K562 (cell line): ENCODE results near the gene ZNF862. TPM values are rescaled to one million over a fixed set of nuclear protein-coding genes. Genes with fewer than 3 reads are reported as not detected.

ENCODE experiments used
- ATAC-seq: fragments of 200-7000 bp; cut with Tn5 transposase; 3 replicates; pipeline ENCODE4 v1.9.1; 2020; ENCODE audit warnings: moderate library complexity
- BruUV-seq: library from RNA; stranded (reverse); fragments of 400-500 nt; replicated peaks from 2 replicates; lab custom pipeline; 2021; lab: Mats Ljungman, UMichigan
- CTCF ChIA-PET: fragments of 300-600 bp; formaldehyde crosslinking; extraction: SDS; loops from one replicate; lab custom pipeline; 2021; ENCODE audit warnings: low intra/inter-chr PET ratio; lab: Yijun Ruan, JAX
- POLR2A ChIA-PET: fragments of 300-600, 350-650 bp; sonication (Branson Sonifier 250); formaldehyde crosslinking; extraction: SDS; loops from one replicate; lab custom pipeline; 2021; ENCODE audit warnings: antibody characterized with exemption, inconsistent platforms; lab: Yijun Ruan, JAX
- DNase-seq, 4 experiments: peaks; one replicate each; pipeline versions ENCODE4 v3.0.0 to v3.0.0-alpha.2; 2011 to 2018; ENCODE audit warnings: low spot score in 3 of 4, mixed read lengths in 3 of 4; ENCODE audit errors: extremely low read depth in 1 of 4
- FAIRE-seq: peaks from 2 replicates; lab custom pipeline; 2011; peaks lifted over from hg19 to GRCh38; lab: Jason Lieb, UNC
- H2AFZ ChIP-seq: 2 replicates; pipeline ENCODE4 v1.6.0; 2011; ENCODE audit warnings: low read depth, low read length, control low read depth, inconsistent platforms
- H3K27ac ChIP-seq: fragments of 200-600 bp; 3 replicates; pipeline ENCODE4 v1.8.0; 2011; ENCODE audit warnings: low read depth, mild to moderate bottlenecking, control low read depth, inconsistent platforms, low read length, moderate library complexity, mixed read lengths; ENCODE audit errors: extremely low read depth
- H3K27me3 ChIP-seq, 2 experiments: fragments of 300-600 bp in 1 of 2; 2 replicates in 1 of 2; 3 replicates in 1 of 2; pipeline versions ENCODE4 v1.6.0 to v1.8.0; 2011; ENCODE audit warnings: inconsistent platforms in 2 of 2, low read length in 2 of 2, mild to moderate bottlenecking in 1 of 2, mixed read lengths in 1 of 2, moderate library complexity in 1 of 2; ENCODE audit not compliant: control insufficient read depth in 2 of 2, insufficient read depth in 2 of 2
- H3K36me3 ChIP-seq: fragments of 300-600 bp; 3 replicates; pipeline ENCODE4 v1.8.0; 2011; ENCODE audit warnings: mild to moderate bottlenecking, low read length, inconsistent platforms; ENCODE audit not compliant: control insufficient read depth, insufficient read depth
- H3K4me1 ChIP-seq, 2 experiments: fragments of 200-600 bp in 1 of 2; replicated peaks in 1 of 2; 2 replicates in 1 of 2; 3 replicates in 1 of 2; pipeline versions ENCODE4 v1.5.1 to v1.8.0; 2011; ENCODE audit warnings: inconsistent platforms in 2 of 2, low read length in 2 of 2, mild to moderate bottlenecking in 1 of 2, mixed read lengths in 1 of 2, moderate library complexity in 1 of 2; ENCODE audit not compliant: control insufficient read depth in 2 of 2, insufficient read depth in 2 of 2
- H3K4me2 ChIP-seq: 2 replicates; pipeline ENCODE4 v1.6.1; 2011; ENCODE audit warnings: low read length, control low read depth, inconsistent platforms, mixed read lengths; ENCODE audit not compliant: insufficient read depth
- H3K4me3 ChIP-seq: fragments of 200-600 bp; sonication (generic), shearing (Covaris generic); 2 replicates; pipeline ENCODE4 v1.5.1; 2016; ENCODE audit warnings: control low read depth, inconsistent platforms
- H3K79me2 ChIP-seq: fragments of 200-600 bp; 3 replicates; pipeline ENCODE4 v1.8.0; 2011; ENCODE audit warnings: low read length, inconsistent platforms; ENCODE audit not compliant: control insufficient read depth, insufficient read depth
- H3K9ac ChIP-seq, 2 experiments: 2 replicates each; pipeline versions ENCODE4 v1.6.0 to v1.6.1; 2011; ENCODE audit warnings: low read depth in 2 of 2, low read length in 2 of 2, control low read depth in 1 of 2, inconsistent platforms in 1 of 2, mild to moderate bottlenecking in 1 of 2, mixed read lengths in 1 of 2; ENCODE audit not compliant: insufficient read depth in 1 of 2
- H3K9me1 ChIP-seq: one replicate; pipeline ENCODE4 v1.6.0; 2011; ENCODE audit warnings: inconsistent platforms, mild to moderate bottlenecking, low read length, moderate library complexity; ENCODE audit not compliant: control insufficient read depth, insufficient read depth
- H3K9me3 ChIP-seq: replicated peaks from 2 replicates; pipeline ENCODE4 v1.5.1; 2011; ENCODE audit warnings: low read depth, low read length, inconsistent platforms; ENCODE audit not compliant: control insufficient read depth, insufficient read depth
- H4K20me1 ChIP-seq: replicated peaks from 2 replicates; pipeline ENCODE4 v1.6.1; 2011; ENCODE audit warnings: low read length, inconsistent platforms, mixed read lengths; ENCODE audit not compliant: control insufficient read depth, insufficient read depth
- BRD4 ChIP-seq: fragments of 200-600 bp; sonication (generic); IDR thresholded peaks from 2 replicates; pipeline ENCODE4 v1.6.1; 2017; ENCODE audit warnings: inconsistent platforms
- CBFA2T3 ChIP-seq: fragments of 450-650 bp; IDR thresholded peaks from 2 replicates; pipeline ENCODE4 v1.6.1; 2017
- CGGBP1 ChIP-seq: fragments of 250-450 bp; sonication (Bioruptor Pico); IDR thresholded peaks from 2 replicates; pipeline ENCODE4 v1.9.0; 2021; ENCODE audit warnings: mild to moderate bottlenecking
- CREB3L1 ChIP-seq: fragments of 450-650 bp; IDR thresholded peaks from 2 replicates; pipeline ENCODE4 v1.6.1; 2014; ENCODE audit warnings: low read depth, mild to moderate bottlenecking, moderate library complexity, borderline replicate concordance
- HDAC1 ChIP-seq, 2 experiments: fragments of 450-650 bp; IDR thresholded peaks; 2 replicates each; pipeline ENCODE4 v1.6.1; 2016 to 2017; ENCODE audit warnings: inconsistent platforms in 1 of 2, mild to moderate bottlenecking in 1 of 2, moderate library complexity in 1 of 2
- HMGN3 ChIP-seq: IDR thresholded peaks from 2 replicates; pipeline ENCODE4 v1.6.1; 2011; ENCODE audit warnings: borderline replicate concordance, low read depth, mild to moderate bottlenecking, mixed read lengths, low read length; ENCODE audit not compliant: insufficient read length; ENCODE audit errors: extremely low read depth
- IRF2 ChIP-seq: sonication (generic); formaldehyde crosslinking; IDR thresholded peaks from 2 replicates; pipeline ENCODE4 v1.8.1; 2022; ENCODE audit warnings: mild to moderate bottlenecking, missing genetic modification reagents
- MAZ ChIP-seq, 2 experiments: fragments of 450-650 bp in 1 of 2; sonication (generic) in 1 of 2; formaldehyde crosslinking; IDR thresholded peaks in 1 of 2; conservative IDR thresholded peaks in 1 of 2; 2 replicates each; pipeline versions ENCODE4 v1.4.0 to v1.5.0; 2020; ENCODE audit warnings: mild to moderate bottlenecking in 1 of 2, missing genetic modification reagents in 1 of 2
- TAF1 ChIP-seq: IDR thresholded peaks from 2 replicates; pipeline ENCODE4 v1.6.1; 2011; ENCODE audit warnings: mild to moderate bottlenecking, low read length, moderate library complexity; ENCODE audit not compliant: insufficient read depth, control insufficient read depth, severe bottlenecking; ENCODE audit errors: extremely low read depth
- ZNF274 ChIP-seq: IDR thresholded peaks from 2 replicates; pipeline ENCODE4 v1.6.1; 2011; ENCODE audit warnings: low read depth, mild to moderate bottlenecking, low read length, moderate library complexity, borderline replicate concordance
- ZNF398 ChIP-seq: fragments of 250-450 bp; sonication (Bioruptor Pico); IDR thresholded peaks from 2 replicates; pipeline ENCODE4 v1.8.0; 2021; ENCODE audit warnings: moderate library complexity, mild to moderate bottlenecking, inconsistent platforms
- ZNF764 ChIP-seq: fragments of 250-450 bp; sonication (Bioruptor Pico); IDR thresholded peaks from 2 replicates; pipeline ENCODE4 v1.4.0; 2020; ENCODE audit warnings: low read depth, mild to moderate bottlenecking, moderate library complexity
- WGBS: fragments of 100-300 bp; shearing (Covaris generic); methylation state at CpG from one replicate; pipeline ENCODE4 v1.1.6; 2016; ENCODE audit warnings: low coverage, mixed read lengths; ENCODE audit not compliant: insufficient coverage; ENCODE audit errors: missing lambda C conversion rate; 5-methylcytosine and 5-hydroxymethylcytosine counted together
- in situ Hi-C: fragments of 300-500 bp; cut with MboI; formaldehyde crosslinking; loops from 4 replicates; pipeline ENCODE4 v1.15.0; 2018; ENCODE audit warnings: inconsistent platforms, mixed read lengths
- intact Hi-C: fragments of 100-400 bp; cut with micrococcal nuclease; formaldehyde crosslinking; loops from 2 replicates; pipeline ENCODE4 v1.14.2; 2022
- polyA plus RNA-seq, 8 experiments: library from polyadenylated mRNA; depleted of rRNA in 4 of 8; stranded (reverse) in 5 of 8; unstranded in 3 of 8; fragments of >200 nt; fragmentation: Nextera tagmentation in 2 of 8; fragmentation: Illumina TruSeq in 1 of 8; extraction: Ambion mirVana in 2 of 8; extraction: Trizol in 1 of 8; gene quantifications; 2 replicates each; pipeline versions ENCODE4 v1.2.1 to v1.2.3, GENCODE V29; 2011 to 2014; ENCODE audit warnings: inconsistent platforms in 1 of 8, missing spikeins in 1 of 8
- total RNA-seq, 7 experiments: library from RNA; depleted of rRNA in 6 of 7; stranded (reverse); fragments of >200 nt in 6 of 7; fragmentation: Illumina TruSeq in 2 of 7; extraction: Trizol in 2 of 7; gene quantifications; 2 replicates each; pipeline versions ENCODE4 v1.2.1 to v1.2.3, GENCODE V29; 2011 to 2021; ENCODE audit warnings: low replicate concordance in 1 of 7
- TF ChIP-seq, protein P1 (sequence below): fragments of 200-800 bp; sonication (Bioruptor generic); IDR thresholded peaks from 2 replicates; pipeline ENCODE4 v1.6.1; 2017; ENCODE audit warnings: missing genetic modification characterization, missing compliant biosample characterization
- TF ChIP-seq, protein P2 (sequence below): sonication (generic); formaldehyde crosslinking; IDR thresholded peaks from 2 replicates; pipeline ENCODE4 v1.8.1; 2022; ENCODE audit warnings: missing genetic modification reagents

The ZNF862 gene
- total and polyA plus RNA-seq, 9 of the 15 experiments (the other 6 are each of a cell fraction or from before 2014, with no cell fraction given) = 1.1 to 3.9 (median 2.6) TPM

- TF ChIP-seq ZNF398 = no peak
- TF ChIP-seq BRD4 = no peak
- no peak for TF ChIP-seq TAF1
- no peak for TF ChIP-seq CREB3L1
Measured at GRCh38 chr7:149823191-149823630, 15.0 kb upstream of the ZNF862 start (continued).

GRCh38 chr7:149823631-149824199 lies 14.5 kb upstream of the ZNF862 start:
- BruUV-seq = no TSS peak
- ChIA-PET CTCF (no interaction called here), POLR2A (interaction anchor here (0.9 to 1.1 kb wide), 2 partner anchors 11 to 21 kb away, joined by 3 to 5 read pairs; no protein-coding TSS in a partner anchor)
- no peak overlapping the region for H3K4me2 ChIP-seq
- H3K27me3 ChIP-seq = peaks cover 26 to 75% of the 10 kb centered on the region in 2 experiments; a peak in 4 of 5 replicates
- ATAC-seq (no peak), DNase-seq (no peak), FAIRE-seq (no peak)
- no peak overlapping the region for H3K27ac ChIP-seq
- intact Hi-C loops (no loop called here), in situ Hi-C loops (no loop called here)
- peaks cover 5% of the 10 kb centered on the region for H3K9me1 ChIP-seq
- H3K9me3 ChIP-seq = no peaks in the 10 kb centered on the region
- peaks cover 14 to 84% of the 10 kb centered on the region in 2 experiments for H3K4me1 ChIP-seq
- 5% methylated on average over 8 of the region's 8 CpGs for WGBS
- H2AFZ ChIP-seq = no peak overlapping the region
- H3K4me3 ChIP-seq = no peak overlapping the region
- H3K79me2 ChIP-seq = no peaks in the 10 kb centered on the region
- no peak overlapping the region; a peak in 1 of 4 replicates for H3K9ac ChIP-seq
- no peaks in the 10 kb centered on the region for H3K36me3 ChIP-seq
- H4K20me1 ChIP-seq = peaks cover 37% of the 10 kb centered on the region
- TF ChIP-seq, protein P1, sequence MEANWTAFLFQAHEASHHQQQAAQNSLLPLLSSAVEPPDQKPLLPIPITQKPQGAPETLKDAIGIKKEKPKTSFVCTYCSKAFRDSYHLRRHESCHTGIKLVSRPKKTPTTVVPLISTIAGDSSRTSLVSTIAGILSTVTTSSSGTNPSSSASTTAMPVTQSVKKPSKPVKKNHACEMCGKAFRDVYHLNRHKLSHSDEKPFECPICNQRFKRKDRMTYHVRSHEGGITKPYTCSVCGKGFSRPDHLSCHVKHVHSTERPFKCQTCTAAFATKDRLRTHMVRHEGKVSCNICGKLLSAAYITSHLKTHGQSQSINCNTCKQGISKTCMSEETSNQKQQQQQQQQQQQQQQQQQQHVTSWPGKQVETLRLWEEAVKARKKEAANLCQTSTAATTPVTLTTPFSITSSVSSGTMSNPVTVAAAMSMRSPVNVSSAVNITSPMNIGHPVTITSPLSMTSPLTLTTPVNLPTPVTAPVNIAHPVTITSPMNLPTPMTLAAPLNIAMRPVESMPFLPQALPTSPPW (CRISPR knock-in tag) = no peak
- TF ChIP-seq HDAC1 (IDR thresholded peaks at IDR 0.05) (no peak), CGGBP1 (CRISPR knock-in tag) (no peak), CBFA2T3 (no peak), IRF2 (no peak), ZNF274 (no peak), MAZ (CRISPR knock-in tag; conservative IDR thresholded peaks at IDR 0.05 in 1 of 2, IDR thresholded peaks at IDR 0.05 in 1 of 2) (no peak), ZNF764 (CRISPR knock-in tag) (no peak), HMGN3 (no peak)
- TF ChIP-seq, protein P2, sequence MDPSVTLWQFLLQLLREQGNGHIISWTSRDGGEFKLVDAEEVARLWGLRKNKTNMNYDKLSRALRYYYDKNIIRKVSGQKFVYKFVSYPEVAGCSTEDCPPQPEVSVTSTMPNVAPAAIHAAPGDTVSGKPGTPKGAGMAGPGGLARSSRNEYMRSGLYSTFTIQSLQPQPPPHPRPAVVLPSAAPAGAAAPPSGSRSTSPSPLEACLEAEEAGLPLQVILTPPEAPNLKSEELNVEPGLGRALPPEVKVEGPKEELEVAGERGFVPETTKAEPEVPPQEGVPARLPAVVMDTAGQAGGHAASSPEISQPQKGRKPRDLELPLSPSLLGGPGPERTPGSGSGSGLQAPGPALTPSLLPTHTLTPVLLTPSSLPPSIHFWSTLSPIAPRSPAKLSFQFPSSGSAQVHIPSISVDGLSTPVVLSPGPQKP (CRISPR knock-in tag) = no peak
